Lower leg skin (tissue), 3 donors: ENCODE measurements around the gene SBNO2.
"Not testable (repeated sequence)": the region's sequence is repeated elsewhere in the genome, so short reads cannot be mapped to it uniquely, and the experiment has no call there.

Experiments
- POLR2A ChIP-seq, 2 donors: fragments of 450-650 bp; IDR thresholded peaks; one replicate each; pipeline ENCODE4 v1.6.1; 2016 to 2017; ENCODE audit warnings: antibody characterized with exemption in 2 of 2, mild to moderate bottlenecking in 1 of 2, moderate library complexity in 1 of 2
- TF ChIP-seq, protein P1 (sequence below), 3 donors: fragments of 450-650 bp; IDR thresholded peaks; one replicate each; pipeline ENCODE4 v1.5.1; 2016; ENCODE audit warnings: antibody characterized with exemption in 3 of 3, mild to moderate bottlenecking in 3 of 3, moderate library complexity in 2 of 3

DNA sequence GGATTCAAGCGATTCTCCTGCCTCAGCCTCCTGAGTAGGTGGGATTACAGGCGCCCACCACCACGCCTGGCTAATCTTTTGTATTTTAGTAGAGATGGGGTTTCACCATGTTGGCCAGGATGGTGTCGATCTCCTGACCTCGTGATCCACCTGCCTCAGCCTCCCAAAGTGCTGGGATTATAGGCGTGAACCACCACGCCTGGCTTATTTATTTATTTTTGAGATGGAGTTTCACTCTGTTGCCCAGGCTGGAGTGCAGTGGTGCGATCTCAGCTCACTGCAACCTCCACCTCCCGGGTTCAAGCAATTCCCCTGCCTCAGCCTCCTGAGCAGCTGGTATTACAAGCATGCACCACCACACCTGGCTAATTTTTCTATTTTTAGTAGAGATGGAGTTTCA is 59.3 kb downstream of the SBNO2 start:
- TF ChIP-seq POLR2A (IDR thresholded peaks at IDR 0.05), result not testable (repeated sequence)
- TF ChIP-seq, protein P1, sequence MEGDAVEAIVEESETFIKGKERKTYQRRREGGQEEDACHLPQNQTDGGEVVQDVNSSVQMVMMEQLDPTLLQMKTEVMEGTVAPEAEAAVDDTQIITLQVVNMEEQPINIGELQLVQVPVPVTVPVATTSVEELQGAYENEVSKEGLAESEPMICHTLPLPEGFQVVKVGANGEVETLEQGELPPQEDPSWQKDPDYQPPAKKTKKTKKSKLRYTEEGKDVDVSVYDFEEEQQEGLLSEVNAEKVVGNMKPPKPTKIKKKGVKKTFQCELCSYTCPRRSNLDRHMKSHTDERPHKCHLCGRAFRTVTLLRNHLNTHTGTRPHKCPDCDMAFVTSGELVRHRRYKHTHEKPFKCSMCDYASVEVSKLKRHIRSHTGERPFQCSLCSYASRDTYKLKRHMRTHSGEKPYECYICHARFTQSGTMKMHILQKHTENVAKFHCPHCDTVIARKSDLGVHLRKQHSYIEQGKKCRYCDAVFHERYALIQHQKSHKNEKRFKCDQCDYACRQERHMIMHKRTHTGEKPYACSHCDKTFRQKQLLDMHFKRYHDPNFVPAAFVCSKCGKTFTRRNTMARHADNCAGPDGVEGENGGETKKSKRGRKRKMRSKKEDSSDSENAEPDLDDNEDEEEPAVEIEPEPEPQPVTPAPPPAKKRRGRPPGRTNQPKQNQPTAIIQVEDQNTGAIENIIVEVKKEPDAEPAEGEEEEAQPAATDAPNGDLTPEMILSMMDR (IDR thresholded peaks at IDR 0.05), result not testable (repeated sequence)
